DND-41 (cell line): ENCODE results near the gene VWA3B.
"Not testable (repeated sequence)": the region's sequence is repeated elsewhere in the genome, so short reads cannot be mapped to it uniquely, and the experiment has no call there.

Experiments
- ATAC-seq: fragments of 200-7000 bp; cut with Tn5 transposase; 3 replicates; pipeline ENCODE4 v1.9.1; 2021; ENCODE audit warnings: low read depth; ENCODE audit not compliant: insufficient read depth
- DNase-seq: peaks from one replicate; pipeline ENCODE4 v3.0.0-alpha.2; 2020
- H2AFZ ChIP-seq: 2 replicates; pipeline ENCODE4 v1.6.0; 2012; ENCODE audit warnings: low read depth, low read length
- H3K27ac ChIP-seq: 2 replicates; pipeline ENCODE4 v1.5.1; 2012; ENCODE audit warnings: low read length, inconsistent platforms
- H3K27me3 ChIP-seq: fragments of 200-600 bp; sonication (generic); 2 replicates; pipeline ENCODE4 v1.6.0; 2012; ENCODE audit warnings: low read length, mild to moderate bottlenecking, inconsistent platforms; ENCODE audit not compliant: insufficient read depth, poor library complexity
- H3K36me3 ChIP-seq: 2 replicates; pipeline ENCODE4 v1.5.1; 2012; ENCODE audit warnings: low read length, inconsistent platforms; ENCODE audit not compliant: insufficient read depth
- H3K4me1 ChIP-seq: 2 replicates; pipeline ENCODE4 v1.5.1; 2012; ENCODE audit warnings: mild to moderate bottlenecking, low read length; ENCODE audit not compliant: insufficient read depth
- H3K4me2 ChIP-seq: 2 replicates; pipeline ENCODE4 v1.6.0; 2012; ENCODE audit warnings: mild to moderate bottlenecking, moderate library complexity, low read length, inconsistent platforms; ENCODE audit not compliant: insufficient read depth
- H3K4me3 ChIP-seq, 2 experiments: fragments of 200-600 bp in 1 of 2; shearing (Covaris generic) in 1 of 2; 2 replicates each; pipeline ENCODE4 v1.5.1; 2012 to 2016; ENCODE audit warnings: inconsistent platforms in 2 of 2, low read length in 2 of 2, mild to moderate bottlenecking in 2 of 2, low read depth in 1 of 2, moderate library complexity in 1 of 2
- H3K79me2 ChIP-seq: 2 replicates; pipeline ENCODE4 v1.6.0; 2012; ENCODE audit warnings: low read length, inconsistent platforms; ENCODE audit not compliant: insufficient read depth
- H3K9ac ChIP-seq: 2 replicates; pipeline ENCODE4 v1.6.0; 2012; ENCODE audit warnings: low read depth, mild to moderate bottlenecking, inconsistent platforms, low read length, moderate library complexity
- H3K9me3 ChIP-seq: 2 replicates; pipeline ENCODE4 v1.5.1; 2012; ENCODE audit warnings: low read length, moderate library complexity, mild to moderate bottlenecking, inconsistent platforms; ENCODE audit not compliant: insufficient read depth, severe bottlenecking
- H4K20me1 ChIP-seq: 2 replicates; pipeline ENCODE4 v1.6.0; 2012; ENCODE audit warnings: low read length; ENCODE audit not compliant: insufficient read depth
- EZH2 ChIP-seq: IDR thresholded peaks from 3 replicates; pipeline ENCODE4 v1.6.1; 2012; ENCODE audit warnings: borderline replicate concordance, low read depth, mild to moderate bottlenecking, moderate library complexity, low read length, inconsistent platforms; ENCODE audit not compliant: severe bottlenecking
- TF ChIP-seq, protein P1 (sequence below): IDR thresholded peaks from 2 replicates; pipeline ENCODE4 v1.5.1; 2012; ENCODE audit warnings: borderline replicate concordance, low read length, moderate library complexity, mild to moderate bottlenecking; ENCODE audit not compliant: poor library complexity, severe bottlenecking; ENCODE audit errors: extremely low read depth

VWA3B gene

DNA sequence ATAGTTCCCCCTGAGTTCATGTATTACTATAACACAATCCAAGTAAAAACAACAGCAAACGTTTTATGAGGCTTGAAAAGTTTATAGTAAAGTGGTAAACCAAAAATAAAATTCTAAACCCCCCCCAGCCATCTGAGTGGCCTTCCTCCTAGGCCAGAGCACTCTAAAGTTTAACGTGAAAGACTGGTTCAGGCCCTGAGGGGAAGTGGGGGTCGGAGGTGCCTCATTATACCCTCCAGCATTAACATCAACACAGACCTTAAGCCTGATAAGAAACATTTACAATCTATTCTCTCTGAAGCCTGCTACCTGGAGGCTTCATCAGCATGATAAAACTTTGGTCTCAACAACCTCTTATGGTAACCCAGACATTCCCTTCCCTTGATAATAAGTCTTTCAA, 230.2 kb downstream of the VWA3B start:
- ATAC-seq, result no peak
- Histone ChIP-seq H2AFZ (no peak overlapping the region), H3K79me2 (no peaks in the 10 kb centered on the region), H3K4me2 (no peak overlapping the region), H3K9ac (no peak overlapping the region), H3K9me3 (peaks cover 17% of the 10 kb centered on the region), H3K27me3 (peaks cover 3% of the 10 kb centered on the region), H3K36me3 (no peaks in the 10 kb centered on the region), H3K27ac (no peak overlapping the region), H3K4me3 (no peak overlapping the region), H4K20me1 (no peaks in the 10 kb centered on the region), H3K4me1 (no peaks in the 10 kb centered on the region)
- TF ChIP-seq EZH2, result no peak
- TF ChIP-seq, protein P1, sequence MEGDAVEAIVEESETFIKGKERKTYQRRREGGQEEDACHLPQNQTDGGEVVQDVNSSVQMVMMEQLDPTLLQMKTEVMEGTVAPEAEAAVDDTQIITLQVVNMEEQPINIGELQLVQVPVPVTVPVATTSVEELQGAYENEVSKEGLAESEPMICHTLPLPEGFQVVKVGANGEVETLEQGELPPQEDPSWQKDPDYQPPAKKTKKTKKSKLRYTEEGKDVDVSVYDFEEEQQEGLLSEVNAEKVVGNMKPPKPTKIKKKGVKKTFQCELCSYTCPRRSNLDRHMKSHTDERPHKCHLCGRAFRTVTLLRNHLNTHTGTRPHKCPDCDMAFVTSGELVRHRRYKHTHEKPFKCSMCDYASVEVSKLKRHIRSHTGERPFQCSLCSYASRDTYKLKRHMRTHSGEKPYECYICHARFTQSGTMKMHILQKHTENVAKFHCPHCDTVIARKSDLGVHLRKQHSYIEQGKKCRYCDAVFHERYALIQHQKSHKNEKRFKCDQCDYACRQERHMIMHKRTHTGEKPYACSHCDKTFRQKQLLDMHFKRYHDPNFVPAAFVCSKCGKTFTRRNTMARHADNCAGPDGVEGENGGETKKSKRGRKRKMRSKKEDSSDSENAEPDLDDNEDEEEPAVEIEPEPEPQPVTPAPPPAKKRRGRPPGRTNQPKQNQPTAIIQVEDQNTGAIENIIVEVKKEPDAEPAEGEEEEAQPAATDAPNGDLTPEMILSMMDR, result no peak
- no peak for DNase-seq

DNA sequence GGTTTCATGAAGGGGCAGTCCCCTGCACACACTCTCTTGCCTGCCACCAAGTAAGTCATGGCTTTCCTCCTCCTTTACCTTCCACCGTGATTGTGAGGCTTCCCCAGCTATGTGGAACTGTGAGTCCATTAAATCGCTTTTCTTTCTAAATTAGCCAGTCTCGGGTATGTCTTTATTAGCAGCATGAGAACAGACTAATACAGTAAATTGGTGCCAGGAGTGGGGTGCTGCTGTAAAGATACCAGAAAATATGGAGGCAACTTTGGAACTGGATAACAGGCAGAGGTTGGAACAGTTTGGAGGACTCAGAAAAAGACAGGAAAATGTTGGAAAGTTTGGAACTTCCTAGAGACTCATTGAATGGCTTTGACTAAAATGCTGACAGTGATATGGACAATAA, 233.2 kb downstream of the VWA3B start:
- H4K20me1 ChIP-seq, H3K4me2 ChIP-seq, H3K4me3 ChIP-seq, H3K27ac ChIP-seq, H3K27me3 ChIP-seq, H3K9ac ChIP-seq, H3K36me3 ChIP-seq, DNase-seq, ATAC-seq, H2AFZ ChIP-seq, H3K4me1 ChIP-seq, H3K79me2 ChIP-seq: not testable (repeated sequence)
- H3K9me3 ChIP-seq, result peaks cover 17% of the 10 kb centered on the region

DNA sequence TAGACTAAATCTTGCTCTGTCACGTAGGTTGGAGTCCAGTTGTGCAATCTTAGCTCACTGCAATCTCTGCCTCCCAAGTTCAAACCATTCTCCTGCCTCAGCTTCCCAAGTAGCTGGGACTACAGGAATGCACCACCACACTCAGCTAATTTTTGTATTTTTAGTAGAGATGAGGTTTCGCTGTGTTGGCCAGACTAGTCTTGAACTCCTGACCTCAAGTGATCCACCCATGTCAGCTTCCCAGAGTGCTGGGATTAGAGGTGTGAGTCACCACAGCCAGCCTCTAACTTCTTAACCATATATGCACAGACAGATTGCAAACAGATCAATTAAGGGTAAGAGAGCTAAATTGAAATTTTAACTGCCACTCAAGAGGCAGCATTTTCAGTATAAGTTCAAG, 237.2 kb downstream of the VWA3B start:
- Histone ChIP-seq H3K9ac (no peak overlapping the region), H4K20me1 (no peaks in the 10 kb centered on the region), H3K79me2 (no peaks in the 10 kb centered on the region), H3K9me3 (peaks cover 17% of the 10 kb centered on the region), H3K4me1 (no peaks in the 10 kb centered on the region), H3K36me3 (no peaks in the 10 kb centered on the region), H3K4me2 (no peak overlapping the region), H2AFZ (no peak overlapping the region), H3K27ac (no peak overlapping the region), H3K4me3 (no peak overlapping the region), H3K27me3 (no peaks in the 10 kb centered on the region)
- ATAC-seq (no peak), DNase-seq (no peak)
- TF ChIP-seq EZH2, result no peak
- TF ChIP-seq, protein P1, result no peak

DNA sequence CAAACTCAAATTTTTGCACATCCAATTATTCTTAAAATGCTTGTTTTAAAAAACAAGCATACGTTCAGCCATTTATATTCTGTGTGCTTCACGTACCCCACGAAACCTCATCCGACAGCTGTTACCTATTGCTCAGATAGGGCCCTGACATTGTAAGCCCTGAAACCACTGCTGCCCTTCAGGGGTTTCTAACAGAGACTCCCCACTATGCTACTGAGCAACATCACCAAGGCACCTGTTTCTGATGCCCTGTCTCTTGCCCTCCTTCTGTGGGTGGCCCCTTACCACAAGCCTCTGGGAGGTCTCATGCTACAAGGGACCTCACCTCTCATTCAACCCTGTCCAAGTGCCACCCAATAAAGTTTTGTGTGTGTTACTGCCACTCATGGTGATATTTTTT, 240.8 kb downstream of the VWA3B start:
- Histone ChIP-seq H3K27me3 (peaks cover 2% of the 10 kb centered on the region), H3K27ac (no peak overlapping the region), H4K20me1 (no peaks in the 10 kb centered on the region), H3K9me3 (no peaks in the 10 kb centered on the region), H3K9ac (no peak overlapping the region), H3K4me3 (no peak overlapping the region), H3K4me1 (no peaks in the 10 kb centered on the region), H3K79me2 (no peaks in the 10 kb centered on the region), H3K36me3 (no peaks in the 10 kb centered on the region), H2AFZ (no peak overlapping the region), H3K4me2 (no peak overlapping the region)
- DNase-seq (no peak), ATAC-seq (no peak)
- TF ChIP-seq EZH2, result no peak
- TF ChIP-seq, protein P1, result no peak
